Left lung (tissue), 10 donors: ENCODE measurements around the gene EPS8. TPM values are rescaled to one million over a fixed set of nuclear protein-coding genes. Genes with fewer than 3 reads are reported as not detected.

ENCODE experiments used
- ATAC-seq: fragments of 200-7000 bp; cut with Tn5 transposase; one replicate; pipeline ENCODE4 v1.9.1; 2020; ENCODE audit warnings: moderate library complexity
- DNase-seq, 4 donors: peaks; one replicate each; pipeline ENCODE4 v3.0.0-alpha.2; 2013 to 2020
- H3K27ac ChIP-seq, 2 donors: fragments of 200-600 bp; sonication (generic) in 1 of 2; one replicate each; pipeline versions ENCODE4 v1.5.0 to v1.8.0; 2020 to 2021
- H3K27me3 ChIP-seq, 2 donors: fragments of 200-600 bp; sonication (generic) in 1 of 2; one replicate each; pipeline versions ENCODE4 v1.5.0 to v1.8.0; 2020 to 2021
- H3K36me3 ChIP-seq, 2 donors: fragments of 200-600 bp; sonication (generic) in 1 of 2; one replicate each; pipeline versions ENCODE4 v1.5.0 to v1.8.0; 2020 to 2021
- H3K4me1 ChIP-seq, 2 donors: fragments of 200-600 bp; one replicate each; pipeline ENCODE4 v1.8.0; 2021
- H3K4me3 ChIP-seq, 2 donors: fragments of 200-600 bp; sonication (generic) in 1 of 2; one replicate each; pipeline versions ENCODE4 v1.5.0 to v1.8.0; 2020 to 2021; ENCODE audit warnings: mild to moderate bottlenecking in 1 of 2
- H3K9me3 ChIP-seq, 2 donors: fragments of 200-600 bp; sonication (generic) in 1 of 2; one replicate each; pipeline versions ENCODE4 v1.5.0 to v1.8.0; 2020 to 2021
- intact Hi-C, 2 donors: fragments of 100-400 bp; cut with DNase I; formaldehyde crosslinking; loops; one replicate each; pipeline versions ENCODE4 v1.11.2 to v1.14.2; 2022
- polyA plus RNA-seq, 6 donors: library from polyadenylated mRNA; unstranded; fragments of 120-200 nt; gene quantifications; one replicate each; pipeline ENCODE4 v1.2.1, GENCODE V29; 2013; ENCODE audit not compliant: insufficient read length in 6 of 6
- total RNA-seq, 2 donors: library from RNA; stranded (reverse); fragmentation: NEBNext Ultra II Directional; extraction: Animal tissue kit (Norgen Biotek cat#: 25700); gene quantifications; one replicate each; pipeline ENCODE4 v1.2.1, GENCODE V29; 2021
- TF ChIP-seq, protein P1 (sequence below), 2 donors: fragments of 200-600 bp; sonication (generic) in 1 of 2; IDR thresholded peaks; one replicate each; pipeline versions ENCODE4 v1.5.0 to v1.8.0; 2021; ENCODE audit warnings: antibody characterized with exemption in 2 of 2
- donor health status: DM: no; HTN: yes; CAD: no.
- donor health status: DM: no; HTN: no; CAD: no.

The EPS8 gene
- total and polyA plus RNA-seq, 8 donors = 29.0 to 64.8 (median 42.6) TPM

DNA sequence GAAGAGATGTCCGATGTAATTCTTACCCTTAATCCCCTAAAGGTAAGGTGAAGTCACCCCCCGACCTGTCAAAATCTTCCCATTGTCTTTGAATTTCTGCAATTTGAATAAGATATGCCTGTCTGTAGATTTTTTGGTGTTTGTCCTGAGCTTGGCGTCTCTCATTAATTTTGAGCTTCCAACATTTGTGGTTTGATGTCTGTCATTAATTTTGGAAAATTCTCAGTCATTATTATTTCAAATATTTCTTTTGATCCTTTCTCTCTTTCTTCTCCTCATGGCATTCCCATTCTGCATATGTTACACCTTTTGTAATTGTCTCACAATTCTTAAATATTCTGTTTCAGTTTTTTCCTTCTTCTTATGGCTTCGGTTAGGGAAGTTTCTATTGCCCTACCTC lies 60.1 kb downstream of the EPS8 start:
- DNase-seq (no peak), ATAC-seq (no peak)
- TF ChIP-seq, protein P1, sequence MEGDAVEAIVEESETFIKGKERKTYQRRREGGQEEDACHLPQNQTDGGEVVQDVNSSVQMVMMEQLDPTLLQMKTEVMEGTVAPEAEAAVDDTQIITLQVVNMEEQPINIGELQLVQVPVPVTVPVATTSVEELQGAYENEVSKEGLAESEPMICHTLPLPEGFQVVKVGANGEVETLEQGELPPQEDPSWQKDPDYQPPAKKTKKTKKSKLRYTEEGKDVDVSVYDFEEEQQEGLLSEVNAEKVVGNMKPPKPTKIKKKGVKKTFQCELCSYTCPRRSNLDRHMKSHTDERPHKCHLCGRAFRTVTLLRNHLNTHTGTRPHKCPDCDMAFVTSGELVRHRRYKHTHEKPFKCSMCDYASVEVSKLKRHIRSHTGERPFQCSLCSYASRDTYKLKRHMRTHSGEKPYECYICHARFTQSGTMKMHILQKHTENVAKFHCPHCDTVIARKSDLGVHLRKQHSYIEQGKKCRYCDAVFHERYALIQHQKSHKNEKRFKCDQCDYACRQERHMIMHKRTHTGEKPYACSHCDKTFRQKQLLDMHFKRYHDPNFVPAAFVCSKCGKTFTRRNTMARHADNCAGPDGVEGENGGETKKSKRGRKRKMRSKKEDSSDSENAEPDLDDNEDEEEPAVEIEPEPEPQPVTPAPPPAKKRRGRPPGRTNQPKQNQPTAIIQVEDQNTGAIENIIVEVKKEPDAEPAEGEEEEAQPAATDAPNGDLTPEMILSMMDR (IDR thresholded peaks at IDR 0.05) = no peak
- intact Hi-C loops = no loop called here
- H3K9me3 ChIP-seq = no peaks in the 10 kb centered on the region
- no peak overlapping the region for H3K4me3 ChIP-seq
- H3K36me3 ChIP-seq = no peaks in the 10 kb centered on the region
- H3K27me3 ChIP-seq = no peaks in the 10 kb centered on the region
- H3K27ac ChIP-seq = no peak overlapping the region
- peaks cover 3 to 12% of the 10 kb centered on the region in 2 donors for H3K4me1 ChIP-seq

DNA sequence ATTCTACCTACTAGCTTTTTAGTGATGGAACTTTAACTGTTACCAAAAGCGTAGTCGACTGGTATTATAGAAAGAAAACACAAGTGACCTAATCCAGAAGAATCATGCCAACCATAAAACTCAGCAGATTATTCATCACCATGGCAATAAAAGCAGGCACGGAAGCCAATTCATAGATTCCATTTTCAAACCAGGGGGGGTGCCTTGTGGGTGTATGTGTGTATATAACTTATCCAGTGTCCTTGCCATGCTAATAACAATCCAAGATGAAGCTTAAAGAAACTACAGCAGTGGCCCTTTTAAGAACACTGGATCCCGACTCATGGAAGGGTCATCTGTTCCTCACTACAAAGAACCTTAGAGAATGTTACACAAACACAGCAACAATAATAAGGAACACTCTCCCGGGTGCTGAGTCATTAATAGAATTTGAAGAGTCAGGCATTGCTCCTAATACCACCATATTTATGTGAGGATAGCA lies 61.0 kb downstream of the EPS8 start:
- peak; percentile 25 for ATAC-seq
- Histone ChIP-seq H3K4me3 (no peak overlapping the region), H3K27ac (no peak overlapping the region), H3K27me3 (no peaks in the 10 kb centered on the region), H3K9me3 (no peaks in the 10 kb centered on the region), H3K4me1 (peaks cover 3 to 12% of the 10 kb centered on the region in 2 donors), H3K36me3 (no peaks in the 10 kb centered on the region)
- DNase-seq = no peak
- intact Hi-C loops = no loop called here
- TF ChIP-seq, protein P1 (IDR thresholded peaks at IDR 0.05) = no peak

DNA sequence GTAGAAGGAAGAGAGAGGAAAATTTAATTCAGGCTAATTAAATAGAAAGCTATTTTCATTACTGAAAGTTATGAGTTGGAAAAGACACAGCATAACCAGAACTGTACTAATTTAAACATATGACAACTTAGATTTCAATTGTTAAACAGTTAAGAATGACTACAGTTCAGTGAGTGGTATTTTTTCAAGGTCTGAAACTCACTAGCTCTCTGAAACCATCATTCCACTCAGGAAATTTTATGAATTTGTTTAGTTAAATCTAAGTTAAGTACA lies 62.4 kb downstream of the EPS8 start:
- Histone ChIP-seq H3K27ac (peak overlapping the region in 1 of 2 donors; percentile 60), H3K27me3 (no peaks in the 10 kb centered on the region), H3K4me1 (peaks cover 3 to 14% of the 10 kb centered on the region in 2 donors), H3K4me3 (no peak overlapping the region), H3K36me3 (no peaks in the 10 kb centered on the region), H3K9me3 (no peaks in the 10 kb centered on the region)
- TF ChIP-seq, protein P1 (IDR thresholded peaks at IDR 0.05) = no peak
- ATAC-seq (no peak), DNase-seq (no peak)
- intact Hi-C loops = no loop called here

DNA sequence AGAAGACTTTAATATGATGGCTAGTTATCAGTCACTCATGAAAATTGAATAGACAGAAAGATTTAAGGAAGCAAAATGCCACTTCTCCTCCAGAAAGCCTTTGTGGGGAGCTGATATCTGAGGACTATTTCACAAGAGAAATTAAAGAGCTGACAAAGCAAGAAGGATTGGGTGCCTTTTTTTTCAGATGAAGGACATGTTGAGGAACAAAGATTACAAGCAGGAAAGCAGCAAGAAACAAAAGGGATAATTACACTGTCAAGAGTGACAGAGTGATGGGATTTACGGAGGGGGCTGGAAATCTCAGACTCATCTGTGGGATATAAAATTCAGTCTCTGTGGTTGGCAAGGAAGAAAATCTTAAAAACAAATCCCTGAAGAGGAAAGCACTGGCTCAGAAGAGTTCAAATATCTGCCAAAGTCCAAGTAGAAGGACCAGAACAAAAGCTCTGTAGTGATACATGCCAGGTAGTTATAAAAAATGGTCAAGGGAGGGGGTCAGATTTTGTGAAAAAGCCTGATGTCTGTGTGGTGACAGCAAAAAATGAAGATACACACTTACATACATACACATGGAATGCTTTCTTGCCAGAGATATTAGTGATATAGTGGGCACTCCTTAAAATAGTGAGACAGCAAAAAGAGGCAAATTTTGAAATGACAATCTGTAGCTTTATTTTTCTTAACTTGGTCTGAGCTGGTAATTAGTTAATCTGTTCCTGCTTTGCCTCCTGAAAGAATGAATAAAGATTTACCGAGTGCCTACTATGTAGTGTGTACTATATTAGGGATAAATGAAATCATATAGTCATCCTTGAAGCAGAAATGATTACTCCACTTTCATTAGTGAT lies 62.9 kb downstream of the EPS8 start:
- H3K4me3 ChIP-seq = no peak overlapping the region
- peaks cover 6 to 18% of the 10 kb centered on the region in 2 donors for H3K4me1 ChIP-seq
- TF ChIP-seq, protein P1 (IDR thresholded peaks at IDR 0.05) = no peak
- no peak for DNase-seq
- peak overlapping the region in 1 of 2 donors; percentile 60 for H3K27ac ChIP-seq
- ATAC-seq = peak; percentile 41
- no peaks in the 10 kb centered on the region for H3K36me3 ChIP-seq
- H3K9me3 ChIP-seq = no peaks in the 10 kb centered on the region
- no peaks in the 10 kb centered on the region for H3K27me3 ChIP-seq
- intact Hi-C loops = no loop called here

DNA sequence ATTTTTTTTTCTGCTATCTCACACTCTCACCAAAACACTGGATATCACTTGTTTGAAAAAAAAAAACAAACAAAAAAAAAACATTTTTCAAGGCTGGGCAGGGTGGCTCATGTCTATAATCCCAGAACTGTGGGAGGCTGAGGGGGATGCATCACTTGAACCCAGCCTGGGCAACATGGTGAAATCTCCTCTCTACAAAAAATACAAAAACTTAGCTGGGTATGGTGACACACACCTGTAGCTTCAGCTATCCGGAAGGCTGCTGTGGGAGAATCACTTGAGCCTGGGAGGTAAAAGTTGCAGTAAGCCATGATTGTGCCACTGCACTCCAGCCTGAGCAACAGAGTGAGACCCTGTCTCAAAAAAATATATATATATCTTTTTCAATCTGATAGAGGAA lies 66.2 kb downstream of the EPS8 start:
- TF ChIP-seq, protein P1 (IDR thresholded peaks at IDR 0.05) = no peak
- ATAC-seq (no peak), DNase-seq (no peak)
- Histone ChIP-seq H3K9me3 (no peaks in the 10 kb centered on the region), H3K27me3 (no peaks in the 10 kb centered on the region), H3K36me3 (no peaks in the 10 kb centered on the region), H3K4me3 (no peak overlapping the region), H3K4me1 (peaks cover 16 to 24% of the 10 kb centered on the region in 2 donors), H3K27ac (no peak overlapping the region)
- intact Hi-C loops = no loop called here
